NCI-H2171 (cell line): Measurements from ENCODE around the gene IMPA2.
"Not testable (repeated sequence)": the region's sequence is repeated elsewhere in the genome, so short reads cannot be mapped to it uniquely, and the experiment has no call there.

Source experiments
- DNase-seq: peaks from one replicate; lab custom pipeline; 2025; lab: John Stamatoyannopoulos, UW

The IMPA2 gene

GRCh38 chr18:11981192-11981542 lies at the start of gene IMPA2:
IMPA2 (plus strand) TSS chr18:11981507; CDS start chr18:11981670, 163 bp downstream.
- peak; percentile 96 for DNase-seq

DNA sequence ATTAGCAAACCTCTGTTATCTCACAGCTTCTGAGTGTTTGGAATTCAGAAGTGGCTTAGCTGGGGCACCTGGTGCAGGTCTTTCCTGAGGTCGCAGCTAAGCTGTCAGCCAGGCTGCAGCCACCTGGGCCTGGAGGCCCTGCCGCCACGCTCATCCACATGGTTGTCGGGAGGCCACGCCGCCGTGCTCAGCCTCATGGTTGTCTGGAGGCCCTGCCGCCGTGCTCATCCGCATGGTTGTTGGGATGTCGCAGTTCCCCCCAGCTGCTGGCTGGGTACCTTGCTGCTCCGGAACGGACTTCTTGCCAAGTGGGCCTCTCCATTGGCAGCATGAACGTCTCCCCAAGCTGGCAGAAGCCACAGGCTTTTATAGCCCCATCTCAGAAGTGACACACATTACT lies 48.9 kb upstream of the IMPA2 start:
- no peak for DNase-seq

GRCh38 chr18:11937874-11938478 lies 43.3 kb upstream of the IMPA2 start:
- DNase-seq: peak; percentile 44

DNA sequence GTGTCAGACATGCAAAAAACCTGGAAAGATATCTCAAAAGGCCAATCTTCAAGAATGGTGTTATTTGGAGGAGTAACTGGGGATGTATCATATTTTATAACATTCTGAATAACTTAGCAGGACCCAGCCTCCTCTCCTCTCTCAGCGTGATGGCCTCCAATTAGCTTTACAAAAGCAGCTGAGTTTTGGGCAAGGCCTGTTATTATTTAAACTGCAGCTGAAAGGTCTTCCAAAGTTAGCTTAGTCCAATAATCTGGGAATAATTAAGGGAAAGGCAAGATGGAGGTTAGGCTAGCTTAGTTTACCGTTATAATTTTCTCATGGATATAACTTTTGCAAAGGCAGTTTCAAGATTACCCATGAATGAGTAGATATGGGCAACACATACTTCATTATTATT lies 40.4 kb upstream of the IMPA2 start:
- no peak for DNase-seq

- no peak for DNase-seq
Observed at GRCh38 chr18:11943551-11943950, 37.8 kb upstream of the IMPA2 start.

- DNase-seq: no peak
Observed at GRCh38 chr18:11944252-11944651, 37.1 kb upstream of the IMPA2 start.

GRCh38 chr18:11944786-11945185 lies 36.5 kb upstream of the IMPA2 start:
- no peak for DNase-seq

GRCh38 chr18:11945834-11946659 lies 35.3 kb upstream of the IMPA2 start:
- not testable (repeated sequence) for DNase-seq

- DNase-seq: no peak
Observed at GRCh38 chr18:11946756-11947155, 34.6 kb upstream of the IMPA2 start.

- no peak for DNase-seq
Observed at GRCh38 chr18:11947214-11948191, 33.8 kb upstream of the IMPA2 start.

GRCh38 chr18:11948852-11949523 lies 32.3 kb upstream of the IMPA2 start:
- DNase-seq: no peak

- peak; percentile 15 for DNase-seq
Observed at GRCh38 chr18:11950824-11951223, 30.5 kb upstream of the IMPA2 start.

- DNase-seq: peak; percentile 17
Observed at GRCh38 chr18:11951390-11951851, 29.9 kb upstream of the IMPA2 start.

GRCh38 chr18:11953113-11953512 lies 28.2 kb upstream of the IMPA2 start:
- no peak for DNase-seq

DNA sequence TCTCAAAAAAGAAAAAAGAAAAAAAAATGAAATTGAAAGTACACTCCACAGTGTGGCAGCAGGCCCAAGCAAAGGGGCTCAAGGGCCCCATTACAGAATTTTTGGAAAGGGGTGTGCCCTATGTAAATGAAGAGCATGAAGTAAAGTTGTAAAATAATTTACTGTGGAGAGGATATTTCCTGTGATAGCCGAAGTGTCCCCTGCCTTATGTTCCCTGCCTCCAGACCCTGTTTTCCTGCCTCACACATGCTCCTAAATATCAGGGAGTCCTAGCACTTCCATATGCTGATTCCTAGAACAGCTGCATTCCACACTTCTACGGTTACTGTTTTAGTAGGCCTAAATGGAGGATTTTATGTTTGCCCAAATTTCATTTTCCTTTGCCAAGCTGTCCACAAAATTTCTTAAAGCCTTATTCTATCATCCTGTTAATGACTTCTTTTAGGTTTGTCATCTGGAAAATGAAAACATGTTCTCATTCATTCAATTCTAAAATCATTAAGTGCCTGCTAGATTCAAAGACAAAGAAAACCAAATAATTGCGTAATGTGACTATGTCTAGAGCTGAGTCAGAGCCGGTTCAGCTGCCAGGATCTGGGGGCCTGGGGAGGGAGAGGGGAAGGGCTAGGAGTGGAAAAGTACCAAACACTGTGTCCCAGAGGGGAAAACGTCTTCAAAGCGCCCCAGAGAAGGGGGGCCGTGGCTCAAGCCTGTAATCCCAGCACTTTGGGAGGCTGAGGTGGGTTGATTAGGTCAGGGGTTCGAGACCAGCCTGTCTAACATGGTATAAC lies 25.9 kb upstream of the IMPA2 start:
- DNase-seq: peak; percentile 12

- DNase-seq: no peak
Observed at GRCh38 chr18:11956371-11957308, 24.7 kb upstream of the IMPA2 start.

DNA sequence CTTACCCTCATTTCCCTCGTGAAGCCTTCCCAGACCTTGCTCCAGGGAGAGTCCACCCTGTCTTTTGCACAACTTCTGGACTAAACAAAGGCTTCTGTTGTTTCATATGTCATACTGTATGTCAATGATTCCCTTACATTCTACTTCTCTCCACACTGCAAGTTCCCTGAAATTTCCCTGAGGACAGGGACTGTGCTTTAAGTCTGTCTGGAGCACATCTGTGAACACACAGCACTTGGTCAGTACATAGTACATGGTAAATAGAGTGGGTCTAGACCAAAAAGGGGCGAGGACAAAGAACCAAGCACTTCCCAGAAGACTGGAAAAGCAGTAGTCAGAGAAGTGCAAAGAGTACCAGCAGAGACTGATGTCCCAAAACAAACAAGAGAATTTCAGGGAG lies 23.7 kb upstream of the IMPA2 start:
- no peak for DNase-seq

DNA sequence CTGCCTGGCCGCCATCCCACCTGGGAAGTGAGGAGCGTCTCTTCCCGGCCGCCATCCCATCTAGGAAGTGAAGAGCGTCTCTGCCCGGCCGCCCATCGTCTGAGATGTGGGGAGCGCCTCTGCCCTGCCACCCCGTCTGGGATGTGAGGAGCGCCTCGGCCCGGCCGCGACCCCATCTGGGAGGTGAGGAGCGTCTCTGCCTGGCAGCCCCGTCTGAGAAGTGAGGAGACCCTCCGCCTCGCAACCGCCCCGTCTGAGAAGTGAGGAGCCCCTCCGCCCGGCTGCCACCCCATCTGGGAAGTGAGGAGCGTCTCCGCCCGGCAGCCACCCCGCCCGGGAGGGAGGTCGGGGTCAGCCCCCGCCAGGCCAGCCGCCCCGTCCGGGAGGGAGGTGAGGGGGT lies 21.7 kb upstream of the IMPA2 start:
- not testable (repeated sequence) for DNase-seq

DNA sequence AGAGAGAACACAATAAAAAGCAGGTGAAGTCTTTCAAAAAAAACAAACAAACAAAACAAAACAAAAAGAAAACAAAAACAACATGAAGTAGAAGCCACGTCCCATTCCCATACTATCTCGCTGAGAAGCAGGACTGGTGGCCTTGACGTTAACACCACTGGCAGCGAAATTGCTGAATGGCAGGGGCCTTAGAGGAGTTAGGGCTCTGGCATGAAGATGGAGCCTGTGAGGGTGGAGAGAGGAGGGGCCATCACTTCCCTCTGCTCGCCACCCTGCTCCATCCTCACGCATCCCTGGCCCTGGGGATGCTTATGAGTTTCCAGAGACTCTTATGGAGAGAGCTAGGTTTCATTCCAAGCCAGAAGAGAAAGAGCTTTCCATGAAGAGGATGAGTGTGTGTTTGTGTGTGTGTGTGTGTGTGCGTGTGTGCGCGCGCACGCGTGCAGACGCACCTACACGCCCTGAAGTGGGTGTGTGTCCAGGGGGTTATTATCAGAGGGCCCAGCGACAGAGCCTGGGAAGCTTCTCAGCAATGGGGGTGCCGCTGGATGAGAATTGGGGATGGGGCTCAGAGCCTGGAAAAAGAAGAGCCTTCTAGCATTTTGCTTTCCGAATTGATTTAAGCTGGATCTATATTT lies 20.4 kb upstream of the IMPA2 start:
- no peak for DNase-seq
